K562 (cell line): ENCODE measurements around the gene ARL14EPL. TPM values are rescaled to one million over a fixed set of nuclear protein-coding genes. Genes with fewer than 3 reads are reported as not detected.
A peak's percentile ranks its signal among the peaks of the same experiment; 100 is the strongest.

Experiments
- ATAC-seq: fragments of 200-7000 bp; cut with Tn5 transposase; 3 replicates; pipeline ENCODE4 v1.9.1; 2020; ENCODE audit warnings: moderate library complexity
- BruUV-seq: library from RNA; stranded (reverse); fragments of 400-500 nt; replicated peaks from 2 replicates; lab custom pipeline; 2021; lab: Mats Ljungman, UMichigan
- CTCF ChIA-PET: fragments of 300-600 bp; formaldehyde crosslinking; extraction: SDS; loops from one replicate; lab custom pipeline; 2021; ENCODE audit warnings: low intra/inter-chr PET ratio; lab: Yijun Ruan, JAX
- POLR2A ChIA-PET: fragments of 300-600, 350-650 bp; sonication (Branson Sonifier 250); formaldehyde crosslinking; extraction: SDS; loops from one replicate; lab custom pipeline; 2021; ENCODE audit warnings: antibody characterized with exemption, inconsistent platforms; lab: Yijun Ruan, JAX
- DNase-seq, 4 experiments: peaks; one replicate each; pipeline versions ENCODE4 v3.0.0 to v3.0.0-alpha.2; 2011 to 2018; ENCODE audit warnings: low spot score in 3 of 4, mixed read lengths in 3 of 4; ENCODE audit errors: extremely low read depth in 1 of 4
- FAIRE-seq: peaks from 2 replicates; lab custom pipeline; 2011; peaks lifted over from hg19 to GRCh38; lab: Jason Lieb, UNC
- H2AFZ ChIP-seq: 2 replicates; pipeline ENCODE4 v1.6.0; 2011; ENCODE audit warnings: low read depth, low read length, control low read depth, inconsistent platforms
- H3K27ac ChIP-seq: fragments of 200-600 bp; 3 replicates; pipeline ENCODE4 v1.8.0; 2011; ENCODE audit warnings: low read depth, mild to moderate bottlenecking, control low read depth, inconsistent platforms, low read length, moderate library complexity, mixed read lengths; ENCODE audit errors: extremely low read depth
- H3K27me3 ChIP-seq, 2 experiments: fragments of 300-600 bp in 1 of 2; 2 replicates in 1 of 2; 3 replicates in 1 of 2; pipeline versions ENCODE4 v1.6.0 to v1.8.0; 2011; ENCODE audit warnings: inconsistent platforms in 2 of 2, low read length in 2 of 2, mild to moderate bottlenecking in 1 of 2, mixed read lengths in 1 of 2, moderate library complexity in 1 of 2; ENCODE audit not compliant: control insufficient read depth in 2 of 2, insufficient read depth in 2 of 2
- H3K36me3 ChIP-seq: fragments of 300-600 bp; 3 replicates; pipeline ENCODE4 v1.8.0; 2011; ENCODE audit warnings: mild to moderate bottlenecking, low read length, inconsistent platforms; ENCODE audit not compliant: control insufficient read depth, insufficient read depth
- H3K4me1 ChIP-seq, 2 experiments: fragments of 200-600 bp in 1 of 2; replicated peaks in 1 of 2; 2 replicates in 1 of 2; 3 replicates in 1 of 2; pipeline versions ENCODE4 v1.5.1 to v1.8.0; 2011; ENCODE audit warnings: inconsistent platforms in 2 of 2, low read length in 2 of 2, mild to moderate bottlenecking in 1 of 2, mixed read lengths in 1 of 2, moderate library complexity in 1 of 2; ENCODE audit not compliant: control insufficient read depth in 2 of 2, insufficient read depth in 2 of 2
- H3K4me2 ChIP-seq: 2 replicates; pipeline ENCODE4 v1.6.1; 2011; ENCODE audit warnings: low read length, control low read depth, inconsistent platforms, mixed read lengths; ENCODE audit not compliant: insufficient read depth
- H3K4me3 ChIP-seq: fragments of 200-600 bp; sonication (generic), shearing (Covaris generic); 2 replicates; pipeline ENCODE4 v1.5.1; 2016; ENCODE audit warnings: control low read depth, inconsistent platforms
- H3K79me2 ChIP-seq: fragments of 200-600 bp; 3 replicates; pipeline ENCODE4 v1.8.0; 2011; ENCODE audit warnings: low read length, inconsistent platforms; ENCODE audit not compliant: control insufficient read depth, insufficient read depth
- H3K9ac ChIP-seq, 2 experiments: 2 replicates each; pipeline versions ENCODE4 v1.6.0 to v1.6.1; 2011; ENCODE audit warnings: low read depth in 2 of 2, low read length in 2 of 2, control low read depth in 1 of 2, inconsistent platforms in 1 of 2, mild to moderate bottlenecking in 1 of 2, mixed read lengths in 1 of 2; ENCODE audit not compliant: insufficient read depth in 1 of 2
- H3K9me1 ChIP-seq: one replicate; pipeline ENCODE4 v1.6.0; 2011; ENCODE audit warnings: inconsistent platforms, mild to moderate bottlenecking, low read length, moderate library complexity; ENCODE audit not compliant: control insufficient read depth, insufficient read depth
- H3K9me3 ChIP-seq: replicated peaks from 2 replicates; pipeline ENCODE4 v1.5.1; 2011; ENCODE audit warnings: low read depth, low read length, inconsistent platforms; ENCODE audit not compliant: control insufficient read depth, insufficient read depth
- H4K20me1 ChIP-seq: replicated peaks from 2 replicates; pipeline ENCODE4 v1.6.1; 2011; ENCODE audit warnings: low read length, inconsistent platforms, mixed read lengths; ENCODE audit not compliant: control insufficient read depth, insufficient read depth
- BCLAF1 ChIP-seq, 2 experiments: fragments of 450-650 bp in 1 of 2; IDR thresholded peaks; 2 replicates each; pipeline ENCODE4 v1.6.1; 2011 to 2017; ENCODE audit warnings: low read depth in 2 of 2, antibody characterized with exemption in 1 of 2, borderline replicate concordance in 1 of 2, low read length in 1 of 2, mild to moderate bottlenecking in 1 of 2, mixed read lengths in 1 of 2; ENCODE audit not compliant: control insufficient read depth in 1 of 2
- CREB3 ChIP-seq: fragments of 450-650 bp; conservative IDR thresholded peaks from 2 replicates; pipeline ENCODE4 v1.6.1; 2016; ENCODE audit warnings: missing genetic modification characterization, low read depth, mild to moderate bottlenecking, missing compliant biosample characterization, moderate library complexity
- DEAF1 ChIP-seq: fragments of 450-650 bp; formaldehyde crosslinking; IDR thresholded peaks from 2 replicates; pipeline ENCODE4 v1.4.0; 2020; ENCODE audit warnings: mild to moderate bottlenecking, moderate library complexity
- MTA1 ChIP-seq: fragments of 450-650 bp; IDR thresholded peaks from 2 replicates; pipeline ENCODE4 v1.6.1; 2017; ENCODE audit warnings: borderline replicate concordance
- MYC ChIP-seq, 2 experiments: fragments of 250-450 bp in 1 of 2; sonication (Bioruptor Pico) in 1 of 2; IDR thresholded peaks; 2 replicates each; pipeline versions ENCODE4 v1.5.1 to v1.6.1; 2012 to 2021; ENCODE audit warnings: low read depth in 2 of 2, borderline replicate concordance in 1 of 2, improper control_type of control experiment in 1 of 2, low read length in 1 of 2, mild to moderate bottlenecking in 1 of 2, moderate library complexity in 1 of 2
- NR0B1 ChIP-seq: fragments of 450-650 bp; IDR thresholded peaks from one replicate; pipeline ENCODE4 v1.6.1; 2018; ENCODE audit warnings: mild to moderate bottlenecking, moderate library complexity; ENCODE audit not compliant: partially characterized antibody
- RAD21 ChIP-seq, 2 experiments: fragments of 250-450 bp in 1 of 2; fragments of 450-650 bp in 1 of 2; sonication (Bioruptor Pico) in 1 of 2; formaldehyde crosslinking in 1 of 2; IDR thresholded peaks in 1 of 2; conservative IDR thresholded peaks in 1 of 2; 2 replicates each; pipeline versions ENCODE4 v1.4.0 to v1.8.0; 2020 to 2022; ENCODE audit warnings: mild to moderate bottlenecking in 2 of 2, moderate library complexity in 1 of 2
- SMC3 ChIP-seq: conservative IDR thresholded peaks from 2 replicates; pipeline ENCODE4 v1.6.1; 2011; ENCODE audit warnings: low read depth, low read length, improper control_type of control experiment; ENCODE audit not compliant: insufficient read depth
- WGBS: fragments of 100-300 bp; shearing (Covaris generic); methylation state at CpG from one replicate; pipeline ENCODE4 v1.1.6; 2016; ENCODE audit warnings: low coverage, mixed read lengths; ENCODE audit not compliant: insufficient coverage; ENCODE audit errors: missing lambda C conversion rate; 5-methylcytosine and 5-hydroxymethylcytosine counted together
- in situ Hi-C: fragments of 300-500 bp; cut with MboI; formaldehyde crosslinking; loops from 4 replicates; pipeline ENCODE4 v1.15.0; 2018; ENCODE audit warnings: inconsistent platforms, mixed read lengths
- intact Hi-C: fragments of 100-400 bp; cut with micrococcal nuclease; formaldehyde crosslinking; loops from 2 replicates; pipeline ENCODE4 v1.14.2; 2022
- polyA plus RNA-seq, 8 experiments: library from polyadenylated mRNA; depleted of rRNA in 4 of 8; stranded (reverse) in 5 of 8; unstranded in 3 of 8; fragments of >200 nt; fragmentation: Nextera tagmentation in 2 of 8; fragmentation: Illumina TruSeq in 1 of 8; extraction: Ambion mirVana in 2 of 8; extraction: Trizol in 1 of 8; gene quantifications; 2 replicates each; pipeline versions ENCODE4 v1.2.1 to v1.2.3, GENCODE V29; 2011 to 2014; ENCODE audit warnings: inconsistent platforms in 1 of 8, missing spikeins in 1 of 8
- total RNA-seq, 7 experiments: library from RNA; depleted of rRNA in 6 of 7; stranded (reverse); fragments of >200 nt in 6 of 7; fragmentation: Illumina TruSeq in 2 of 7; extraction: Trizol in 2 of 7; gene quantifications; 2 replicates each; pipeline versions ENCODE4 v1.2.1 to v1.2.3, GENCODE V29; 2011 to 2021; ENCODE audit warnings: low replicate concordance in 1 of 7

The ARL14EPL gene
- total and polyA plus RNA-seq, 9 of the 15 experiments (the other 6 are each of a cell fraction or from before 2014, with no cell fraction given): 0.06 to 0.14 (median 0.08) TPM; not detected in 5

GRCh38 chr5:116068028-116068632, 35.9 kb downstream of the ARL14EPL start:
- H2AFZ ChIP-seq: no peak overlapping the region
- H3K4me1 ChIP-seq: no peaks in the 10 kb centered on the region
- FAIRE-seq (peak; percentile 80), DNase-seq (peak; percentile 29 to 74 (median 36)), ATAC-seq (peak; percentile 81)
- H3K27ac ChIP-seq: no peak overlapping the region
- H3K27me3 ChIP-seq: peaks cover 0 to 6% of the 10 kb centered on the region in 2 experiments; a peak in 2 of 5 replicates
- in situ Hi-C loops (no loop called here), intact Hi-C loops (loop anchor here (1.0 to 10.0 kb wide), 6 partner anchors 93 to 761 kb away; no protein-coding TSS in a partner anchor)
- no peaks in the 10 kb centered on the region for H3K36me3 ChIP-seq
- CTCF ChIA-PET: interaction anchor here (0.5 to 1.3 kb wide), 5 partner anchors 71 to 971 kb away, joined by 3 to 10 read pairs (median 3); no protein-coding TSS in a partner anchor
- WGBS: 0% methylated on average over 4 of the region's 4 CpGs
- BruUV-seq: no TSS peak
- H3K4me2 ChIP-seq: no peak overlapping the region
- H3K9ac ChIP-seq: no peak overlapping the region
- no peaks in the 10 kb centered on the region for H3K9me1 ChIP-seq
- POLR2A ChIA-PET: interaction anchor here (0.6 to 0.9 kb wide), 4 partner anchors 9 to 714 kb away, joined by 3 to 4 read pairs (median 3); no protein-coding TSS in a partner anchor
- no peak overlapping the region for H3K4me3 ChIP-seq
- H3K79me2 ChIP-seq: no peaks in the 10 kb centered on the region
- H4K20me1 ChIP-seq: no peaks in the 10 kb centered on the region
- no peaks in the 10 kb centered on the region; the same call in 1 of the 2 replicates for H3K9me3 ChIP-seq
- TF ChIP-seq DEAF1 (peak; percentile 68), SMC3 (peak; percentile 62), CREB3 (tag) (no peak), MTA1 (no peak), MYC (IDR thresholded peaks at IDR 0.05; ENCODE audit: low read depth, low read length) (no peak), MYC (CRISPR knock-in tag; IDR thresholded peaks at IDR 0.05; ENCODE audit: borderline replicate concordance, low read depth) (no peak), BCLAF1 (IDR thresholded peaks at IDR 0.05; ENCODE audit: borderline replicate concordance in 1 of 2, control insufficient read depth in 1 of 2, low read depth in 2 of 2, low read length in 1 of 2) (no peak), NR0B1 (no peak), RAD21 (CRISPR knock-in tag; conservative IDR thresholded peaks at IDR 0.05 in 1 of 2, IDR thresholded peaks at IDR 0.05 in 1 of 2) (peak; percentile 85 to 86)
